ENCODE data around the gene EMX2.
"Not testable (repeated sequence)": the region's sequence is repeated elsewhere in the genome, so short reads cannot be mapped to it uniquely, and the experiment has no call there.

EMX2 gene

DNA sequence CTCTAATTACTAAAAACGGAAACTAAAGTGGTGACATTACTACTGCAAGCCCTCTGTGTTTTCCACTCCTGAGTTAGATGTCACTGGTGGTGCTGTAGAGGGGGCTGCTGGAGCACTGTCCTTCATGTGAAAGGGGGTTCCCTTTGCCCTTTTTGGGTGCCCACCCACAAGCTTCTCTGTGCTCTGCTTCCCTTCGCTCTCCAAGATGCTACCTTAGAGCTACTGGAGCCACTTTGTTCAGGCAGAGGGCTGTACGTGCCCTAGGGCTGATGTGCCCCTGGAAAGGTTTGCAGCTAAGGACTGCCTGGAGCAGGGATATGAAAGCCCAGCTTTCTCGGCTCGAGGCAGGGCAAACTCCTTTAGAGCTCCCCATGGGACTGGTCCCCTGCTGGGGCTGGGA is 28.3 kb downstream of the EMX2 start:
- CTCF ChIA-PET: no interaction called here
- DNase-seq: no peak
- no peak overlapping the region for H3K27ac Mint-ChIP-seq
- H3K27me3 Mint-ChIP-seq: peaks cover 15% of the 10 kb centered on the region
- no peaks in the 10 kb centered on the region for H3K36me3 Mint-ChIP-seq
- no peak overlapping the region for H3K4me3 Mint-ChIP-seq
- H3K9me3 Mint-ChIP-seq: no peaks in the 10 kb centered on the region
- no peaks in the 10 kb centered on the region for H3K4me1 Mint-ChIP-seq

DNA sequence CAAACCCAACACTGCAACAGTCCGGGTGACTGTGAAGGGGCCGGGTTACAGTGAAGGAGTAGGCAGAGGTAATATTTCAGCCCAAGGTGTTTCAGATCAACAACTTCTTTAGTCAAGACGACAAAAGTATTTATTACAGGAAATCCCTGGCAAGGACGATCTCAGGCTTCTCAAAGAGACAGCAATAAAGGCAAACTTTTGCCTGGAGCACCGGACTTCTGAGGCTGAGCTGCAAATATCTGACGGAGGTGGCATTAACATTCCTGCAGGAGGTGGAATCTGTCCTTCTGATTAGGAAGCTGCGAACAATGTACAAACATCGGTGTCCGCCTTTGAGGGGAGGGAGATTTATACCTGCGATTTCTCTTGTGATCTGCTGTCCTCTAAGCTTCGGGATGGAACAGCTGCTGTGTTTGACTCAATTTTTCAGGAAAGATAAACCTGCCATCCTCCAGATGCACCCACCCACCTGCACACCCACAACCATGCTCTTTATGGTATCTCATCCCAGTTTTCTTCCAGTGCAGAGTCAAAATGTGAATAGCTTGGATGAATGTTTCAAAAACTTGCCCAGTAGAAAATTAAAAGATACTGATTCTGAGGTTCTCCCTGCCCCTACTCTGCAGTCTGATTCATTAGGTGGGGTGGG is 32.1 kb downstream of the EMX2 start:
- no peak for DNase-seq
- H3K36me3 Mint-ChIP-seq: no peaks in the 10 kb centered on the region
- no peak overlapping the region for H3K27ac Mint-ChIP-seq
- no peaks in the 10 kb centered on the region for H3K4me1 Mint-ChIP-seq
- no peaks in the 10 kb centered on the region for H3K9me3 Mint-ChIP-seq
- CTCF ChIA-PET: interaction anchor here (1.2 kb wide), 1 partner anchor 9 kb away, joined by 3 read pairs; no protein-coding TSS in a partner anchor
- H3K27me3 Mint-ChIP-seq: peaks cover 21% of the 10 kb centered on the region
- H3K4me3 Mint-ChIP-seq: no peak overlapping the region

- Mint-ChIP-seq H3K4me1 (no peaks in the 10 kb centered on the region), H3K9me3 (no peaks in the 10 kb centered on the region), H3K4me3 (no peak overlapping the region), H3K36me3 (no peaks in the 10 kb centered on the region), H3K27ac (no peak overlapping the region), H3K27me3 (peaks cover 25% of the 10 kb centered on the region)
- DNase-seq: no peak
- CTCF ChIA-PET: no interaction called here
These were observed 35.9 kb downstream of the EMX2 start for GRCh38 chr10:117578490-117578889.

DNA sequence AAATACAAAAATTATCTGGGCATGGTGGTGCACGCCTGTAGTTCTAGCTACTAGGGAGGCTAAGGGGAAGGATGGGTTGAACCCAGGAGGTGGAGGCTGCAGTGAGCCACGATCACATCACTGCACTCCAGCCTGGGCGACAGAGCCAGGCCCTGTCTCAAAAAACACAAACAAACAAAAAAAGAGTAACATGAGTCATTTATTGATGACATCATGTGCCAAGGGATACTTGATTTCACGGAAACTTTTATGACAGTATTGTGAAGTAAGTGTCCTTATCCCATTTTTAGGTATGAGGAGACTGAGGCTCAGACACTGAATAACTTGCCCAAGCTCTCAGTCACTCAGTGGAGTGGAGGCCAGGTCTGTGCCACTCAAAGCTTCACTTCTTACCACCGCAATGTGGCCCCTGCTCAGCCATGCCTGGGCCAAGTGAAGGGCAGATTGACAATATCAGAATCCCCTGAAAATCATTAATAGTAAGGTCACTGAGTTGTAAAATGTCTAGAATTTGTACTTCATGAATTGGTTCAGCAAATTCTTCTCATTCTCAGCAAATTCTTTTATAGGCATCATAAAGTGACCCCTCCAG is 36.5 kb downstream of the EMX2 start:
- no peak for DNase-seq
- Mint-ChIP-seq H3K9me3 (no peaks in the 10 kb centered on the region), H3K27me3 (peaks cover 25% of the 10 kb centered on the region), H3K4me3 (no peak overlapping the region), H3K4me1 (no peaks in the 10 kb centered on the region), H3K27ac (no peak overlapping the region), H3K36me3 (no peaks in the 10 kb centered on the region)
- CTCF ChIA-PET: no interaction called here

GRCh38 chr10:117581961-117582360 is 39.4 kb downstream of the EMX2 start:
- no peaks in the 10 kb centered on the region for H3K36me3 Mint-ChIP-seq
- no peaks in the 10 kb centered on the region for H3K4me1 Mint-ChIP-seq
- H3K9me3 Mint-ChIP-seq: no peaks in the 10 kb centered on the region
- no peak overlapping the region for H3K27ac Mint-ChIP-seq
- H3K4me3 Mint-ChIP-seq: no peak overlapping the region
- H3K27me3 Mint-ChIP-seq: peaks cover 8% of the 10 kb centered on the region
- no peak for DNase-seq
- CTCF ChIA-PET: no interaction called here

DNA sequence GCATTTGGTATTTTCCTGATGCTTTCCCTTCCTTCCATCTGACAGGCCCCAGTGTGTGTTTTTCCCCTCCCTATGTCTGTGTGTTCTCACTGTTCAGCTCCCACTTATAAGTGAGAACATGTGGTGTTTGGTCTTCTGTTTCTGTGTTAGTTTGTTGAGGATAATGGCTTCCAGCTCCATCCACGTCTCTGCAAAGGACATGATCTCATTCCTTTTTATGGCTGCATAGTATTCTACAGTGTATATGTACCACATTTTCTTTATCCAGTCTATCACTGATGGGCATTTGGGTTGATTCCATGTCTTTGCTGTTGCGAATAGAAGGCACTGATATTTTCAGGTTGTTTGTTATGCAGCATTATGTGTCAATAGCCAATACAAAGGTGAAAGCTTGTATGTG is 42.3 kb downstream of the EMX2 start:
- DNase-seq, H3K27me3 Mint-ChIP-seq, CTCF ChIA-PET, H3K4me1 Mint-ChIP-seq, H3K9me3 Mint-ChIP-seq, H3K36me3 Mint-ChIP-seq, H3K4me3 Mint-ChIP-seq, H3K27ac Mint-ChIP-seq: not testable (repeated sequence)

GRCh38 chr10:117587036-117587435 is 44.5 kb downstream of the EMX2 start:
- DNase-seq: no peak
- no peaks in the 10 kb centered on the region for H3K9me3 Mint-ChIP-seq
- H3K4me1 Mint-ChIP-seq: no peaks in the 10 kb centered on the region
- H3K4me3 Mint-ChIP-seq: no peak overlapping the region
- no peaks in the 10 kb centered on the region for H3K27me3 Mint-ChIP-seq
- CTCF ChIA-PET: no interaction called here
- no peak overlapping the region for H3K27ac Mint-ChIP-seq
- no peaks in the 10 kb centered on the region for H3K36me3 Mint-ChIP-seq

GRCh38 chr10:117590101-117590875 is 47.7 kb downstream of the EMX2 start:
- no peak overlapping the region for H3K4me3 Mint-ChIP-seq
- H3K36me3 Mint-ChIP-seq: no peaks in the 10 kb centered on the region
- no peak for DNase-seq
- H3K27ac Mint-ChIP-seq: no peak overlapping the region
- CTCF ChIA-PET: no interaction called here
- no peaks in the 10 kb centered on the region for H3K4me1 Mint-ChIP-seq
- no peaks in the 10 kb centered on the region for H3K27me3 Mint-ChIP-seq
- no peaks in the 10 kb centered on the region for H3K9me3 Mint-ChIP-seq

GRCh38 chr10:117591043-117591442 is 48.5 kb downstream of the EMX2 start:
- DNase-seq: no peak
- CTCF ChIA-PET: no interaction called here
- H3K4me3 Mint-ChIP-seq: no peak overlapping the region
- H3K36me3 Mint-ChIP-seq: no peaks in the 10 kb centered on the region
- no peak overlapping the region for H3K27ac Mint-ChIP-seq
- H3K27me3 Mint-ChIP-seq: no peaks in the 10 kb centered on the region
- H3K9me3 Mint-ChIP-seq: no peaks in the 10 kb centered on the region
- no peaks in the 10 kb centered on the region for H3K4me1 Mint-ChIP-seq

- H3K4me1 Mint-ChIP-seq: no peaks in the 10 kb centered on the region
- H3K27me3 Mint-ChIP-seq: no peaks in the 10 kb centered on the region
- no peaks in the 10 kb centered on the region for H3K36me3 Mint-ChIP-seq
- H3K27ac Mint-ChIP-seq: no peak overlapping the region
- no peak overlapping the region for H3K4me3 Mint-ChIP-seq
- CTCF ChIA-PET: no interaction called here
- DNase-seq: no peak
- H3K9me3 Mint-ChIP-seq: no peaks in the 10 kb centered on the region
These were observed 52.2 kb downstream of the EMX2 start for GRCh38 chr10:117594722-117595121.

DNA sequence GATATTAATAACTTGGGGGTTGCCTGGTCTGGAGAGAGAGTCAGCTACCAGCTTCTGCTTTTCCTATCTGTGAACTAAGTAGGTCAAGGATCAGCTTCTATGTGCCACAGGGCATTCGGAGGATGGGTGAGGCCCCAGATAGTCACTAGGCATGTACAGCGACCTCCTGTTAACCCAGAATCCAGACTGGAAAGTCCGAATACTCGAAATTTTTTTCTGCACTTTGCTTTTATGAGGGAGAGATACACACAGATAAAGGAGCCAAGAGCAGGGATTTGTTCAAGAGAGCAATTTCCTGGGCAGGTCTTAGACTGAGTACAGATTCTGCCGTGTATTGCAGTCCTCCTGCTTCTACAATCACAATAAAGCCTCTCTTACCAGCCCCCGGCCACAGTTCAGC is 54.2 kb downstream of the EMX2 start:
- H3K9me3 Mint-ChIP-seq: no peaks in the 10 kb centered on the region
- no peak overlapping the region for H3K4me3 Mint-ChIP-seq
- H3K27ac Mint-ChIP-seq: no peak overlapping the region
- CTCF ChIA-PET: no interaction called here
- DNase-seq: no peak
- peaks cover 4% of the 10 kb centered on the region for H3K27me3 Mint-ChIP-seq
- no peaks in the 10 kb centered on the region for H3K4me1 Mint-ChIP-seq
- H3K36me3 Mint-ChIP-seq: no peaks in the 10 kb centered on the region

- no peaks in the 10 kb centered on the region for H3K36me3 Mint-ChIP-seq
- H3K4me1 Mint-ChIP-seq: no peaks in the 10 kb centered on the region
- peaks cover 4% of the 10 kb centered on the region for H3K27me3 Mint-ChIP-seq
- H3K27ac Mint-ChIP-seq: no peak overlapping the region
- no peaks in the 10 kb centered on the region for H3K9me3 Mint-ChIP-seq
- no peak for DNase-seq
- CTCF ChIA-PET: no interaction called here
- H3K4me3 Mint-ChIP-seq: no peak overlapping the region
These were observed 54.7 kb downstream of the EMX2 start for GRCh38 chr10:117597216-117597615.
